Cerebellar nuclear complex (tissue), 1 donor: ENCODE data around the gene PNLIP.

Source experiments
- DNase-seq, 2 experiments: peaks; one replicate each; lab custom pipeline; 2025; lab: John Stamatoyannopoulos, UW

The PNLIP gene

DNA sequence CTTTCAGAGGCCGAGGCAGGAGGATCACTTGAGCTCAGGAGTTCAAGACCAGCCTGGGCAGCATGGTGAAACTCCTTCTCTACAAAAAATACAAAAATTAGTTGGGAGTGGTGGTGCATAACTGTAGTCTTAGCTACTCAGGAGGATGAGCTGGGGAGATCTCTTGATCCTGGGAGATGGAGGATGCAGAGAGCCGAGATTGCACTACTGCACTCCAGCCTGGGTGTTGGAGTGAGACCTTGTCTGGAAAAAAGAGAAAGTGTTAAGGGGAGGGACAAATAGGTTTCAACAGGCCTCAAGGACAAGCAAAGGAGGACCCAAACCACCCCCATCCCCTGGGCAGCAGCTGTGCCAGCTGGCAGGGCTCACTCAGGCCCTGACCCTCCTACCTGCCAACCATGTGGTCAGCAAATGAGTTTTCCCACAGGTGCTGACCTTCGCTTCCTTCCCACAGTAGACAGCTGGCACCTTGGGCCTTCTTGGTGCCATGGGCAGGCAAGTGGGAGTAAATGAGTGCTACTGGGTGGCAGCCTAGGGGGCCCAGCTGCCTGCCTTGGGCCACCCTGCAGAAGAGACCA is 69.6 kb downstream of the PNLIP start:
- no peak for DNase-seq
